ENCODE results near the gene FBXL17.

The FBXL17 gene

GRCh38 chr5:108372369-108372768, 9.5 kb downstream of the FBXL17 start:
- DNase-seq, result no peak

- no peak for DNase-seq
Measured at GRCh38 chr5:108371263-108371662, 10.6 kb downstream of the FBXL17 start.

GRCh38 chr5:108369167-108369566, 12.7 kb downstream of the FBXL17 start:
- no peak for DNase-seq

- no peak for DNase-seq
Measured at GRCh38 chr5:108367679-108368334, 14.1 kb downstream of the FBXL17 start.

GRCh38 chr5:108366500-108366899, 15.4 kb downstream of the FBXL17 start:
- DNase-seq, result no peak

- peak; percentile 3 for DNase-seq
Measured at GRCh38 chr5:108361771-108362170, 20.1 kb downstream of the FBXL17 start.

GRCh38 chr5:108361239-108361638, 20.7 kb downstream of the FBXL17 start:
- DNase-seq, result no peak

GRCh38 chr5:108360280-108360679, 21.6 kb downstream of the FBXL17 start:
- DNase-seq, result no peak

- DNase-seq, result no peak
Measured at GRCh38 chr5:108356286-108356685, 25.6 kb downstream of the FBXL17 start.

- no peak for DNase-seq
Measured at GRCh38 chr5:108353087-108353486, 28.8 kb downstream of the FBXL17 start.

- peak; percentile 53 for DNase-seq
Measured at GRCh38 chr5:108345541-108346171, 36.2 kb downstream of the FBXL17 start.

- no peak for DNase-seq
Measured at GRCh38 chr5:108344103-108344822, 37.6 kb downstream of the FBXL17 start.

GRCh38 chr5:108341866-108342265, 40.0 kb downstream of the FBXL17 start:
- no peak for DNase-seq

GRCh38 chr5:108340131-108340530, 41.8 kb downstream of the FBXL17 start:
- DNase-seq, result no peak

GRCh38 chr5:108339220-108339619, 42.7 kb downstream of the FBXL17 start:
- no peak for DNase-seq

GRCh38 chr5:108334225-108334624, 47.7 kb downstream of the FBXL17 start:
- DNase-seq, result no peak

- no peak for DNase-seq
Measured at GRCh38 chr5:108326982-108327381, 54.9 kb downstream of the FBXL17 start.

- no peak for DNase-seq
Measured at GRCh38 chr5:108324886-108325285, 57.0 kb downstream of the FBXL17 start.

- no peak for DNase-seq
Measured at GRCh38 chr5:108321341-108321740, 60.6 kb downstream of the FBXL17 start.

GRCh38 chr5:108320231-108320630, 61.7 kb downstream of the FBXL17 start:
- DNase-seq, result no peak

- peak; percentile 4 for DNase-seq
Measured at GRCh38 chr5:108315829-108316228, 66.1 kb downstream of the FBXL17 start.

- no peak for DNase-seq
Measured at GRCh38 chr5:108312258-108312657, 69.6 kb downstream of the FBXL17 start.

- DNase-seq, result no peak
Measured at GRCh38 chr5:108311682-108312081, 70.2 kb downstream of the FBXL17 start.

GRCh38 chr5:108303611-108304010, 78.3 kb downstream of the FBXL17 start:
- no peak for DNase-seq
